Adrenal gland (tissue), 12 donors: ENCODE measurements around the gene CPPED1. TPM values are rescaled to one million over a fixed set of nuclear protein-coding genes. Genes with fewer than 3 reads are reported as not detected.

Experiments used
- DNase-seq, 7 donors: peaks; one replicate each; pipeline ENCODE4 v3.0.0-alpha.2; 2019 to 2020
- H3K27ac ChIP-seq, 5 donors: fragments of 200-600 bp; sonication (generic) in 4 of 5; 1 replicate in 3 of 5; 2 replicates in 2 of 5; pipeline versions ENCODE4 v1.5.1 to v1.8.0; 2016 to 2020; ENCODE audit warnings: mild to moderate bottlenecking in 1 of 5
- H3K27me3 ChIP-seq: fragments of 200-600 bp; 2 replicates; pipeline ENCODE4 v1.8.0; 2021
- H3K36me3 ChIP-seq, 2 donors: fragments of 200-600 bp; replicated peaks in 1 of 2; 1 replicate in 1 of 2; 2 replicates in 1 of 2; pipeline versions ENCODE4 v1.5.1 to v1.8.0; 2018 to 2022
- H3K4me1 ChIP-seq, 2 donors: fragments of 200-600 bp; replicated peaks in 1 of 2; 1 replicate in 1 of 2; 2 replicates in 1 of 2; pipeline versions ENCODE4 v1.5.1 to v1.8.0; 2018 to 2021
- H3K4me3 ChIP-seq, 4 donors: fragments of 200-600 bp; sonication (generic) in 3 of 4; one replicate each; pipeline ENCODE4 v1.5.1; 2016 to 2018
- H3K9me3 ChIP-seq, 3 donors: fragments of 200-600 bp; sonication (generic) in 1 of 3; replicated peaks in 1 of 3; 1 replicate in 2 of 3; 2 replicates in 1 of 3; pipeline versions ENCODE4 v1.5.1 to v1.8.0; 2016 to 2021
- POLR2A ChIP-seq, 2 donors: fragments of 450-650 bp; IDR thresholded peaks; one replicate each; pipeline ENCODE4 v1.6.1; 2017; ENCODE audit warnings: antibody characterized with exemption in 2 of 2, mild to moderate bottlenecking in 2 of 2, moderate library complexity in 1 of 2
- WGBS, 4 donors: extraction: QIAGEN DNeasy Blood & Tissue Kit in 2 of 4; methylation state at CpG; one replicate each; pipeline versions ENCODE4 v1.1.5 to v1.1.7; 2013 to 2017; 5-methylcytosine and 5-hydroxymethylcytosine counted together
- intact Hi-C, 2 donors: fragments of 100-400 bp; cut with DNase I; formaldehyde crosslinking; loops; one replicate each; pipeline versions ENCODE4 v1.14.1 to v1.15.0; 2022 to 2023
- polyA plus RNA-seq, 3 donors: library from polyadenylated mRNA; stranded (reverse); fragments of 200-250 nt in 2 of 3; fragments of 350-450 nt in 1 of 3; fragmentation: Illumina TruSeq in 1 of 3; extraction: RNeasy Lipid Tissue Mini Kit (QIAGEN cat#74804) in 1 of 3; gene quantifications; one replicate each; pipeline ENCODE4 v1.2.3, GENCODE V29; 2013 to 2014
- total RNA-seq, 9 donors: library from RNA; depleted of rRNA in 4 of 9; stranded (reverse); fragments of >200 nt in 4 of 9; fragments of 120-200 nt in 1 of 9; fragmentation: NEBNext Ultra II Directional in 1 of 9; extraction: Animal tissue kit (Norgen Biotek cat#: 25700) in 1 of 9; gene quantifications; one replicate each; pipeline versions ENCODE4 v1.1.0 to v1.2.4, GENCODE V29; 2013 to 2023
- TF ChIP-seq, protein P1 (sequence below), 6 experiments: fragments of 450-650 bp in 4 of 6; fragments of 200-600 bp in 2 of 6; sonication (generic) in 1 of 6; IDR thresholded peaks; 1 replicate in 5 of 6; 2 replicates in 1 of 6; pipeline versions ENCODE4 v1.5.1 to v1.8.0; 2016 to 2021; ENCODE audit warnings: antibody characterized with exemption in 6 of 6, mild to moderate bottlenecking in 2 of 6, moderate library complexity in 1 of 6
- donor health status: healthy with polysubstance abuse.
- donor health status: Bipolar disorder and iron deficiency.
- donor health status: DM: yes; HTN: yes; CAD: no.
- donor health status: DM: no; HTN: no; CAD: no.
- donor health status: DM: no; HTN: no; CAD: no.
- donor health status: DM: yes; HTN: yes; CAD: no.

The CPPED1 gene
- total and polyA plus RNA-seq, 12 donors, result 8.1 to 38.1 (median 14.2) TPM

GRCh38 chr16:12798171-12798570, 5.5 kb downstream of the CPPED1 start:
- intact Hi-C loops, result no loop called here
- DNase-seq, result no peak
- Histone ChIP-seq H3K36me3 (no peaks in the 10 kb centered on the region), H3K9me3 (no peaks in the 10 kb centered on the region), H3K4me3 (no peak overlapping the region), H3K4me1 (peaks cover 13 to 24% of the 10 kb centered on the region in 2 donors), H3K27ac (no peak overlapping the region), H3K27me3 (no peaks in the 10 kb centered on the region)
- TF ChIP-seq, protein P1, sequence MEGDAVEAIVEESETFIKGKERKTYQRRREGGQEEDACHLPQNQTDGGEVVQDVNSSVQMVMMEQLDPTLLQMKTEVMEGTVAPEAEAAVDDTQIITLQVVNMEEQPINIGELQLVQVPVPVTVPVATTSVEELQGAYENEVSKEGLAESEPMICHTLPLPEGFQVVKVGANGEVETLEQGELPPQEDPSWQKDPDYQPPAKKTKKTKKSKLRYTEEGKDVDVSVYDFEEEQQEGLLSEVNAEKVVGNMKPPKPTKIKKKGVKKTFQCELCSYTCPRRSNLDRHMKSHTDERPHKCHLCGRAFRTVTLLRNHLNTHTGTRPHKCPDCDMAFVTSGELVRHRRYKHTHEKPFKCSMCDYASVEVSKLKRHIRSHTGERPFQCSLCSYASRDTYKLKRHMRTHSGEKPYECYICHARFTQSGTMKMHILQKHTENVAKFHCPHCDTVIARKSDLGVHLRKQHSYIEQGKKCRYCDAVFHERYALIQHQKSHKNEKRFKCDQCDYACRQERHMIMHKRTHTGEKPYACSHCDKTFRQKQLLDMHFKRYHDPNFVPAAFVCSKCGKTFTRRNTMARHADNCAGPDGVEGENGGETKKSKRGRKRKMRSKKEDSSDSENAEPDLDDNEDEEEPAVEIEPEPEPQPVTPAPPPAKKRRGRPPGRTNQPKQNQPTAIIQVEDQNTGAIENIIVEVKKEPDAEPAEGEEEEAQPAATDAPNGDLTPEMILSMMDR (IDR thresholded peaks at IDR 0.05), result no peak
- no peak for TF ChIP-seq POLR2A (IDR thresholded peaks at IDR 0.05)

DNA sequence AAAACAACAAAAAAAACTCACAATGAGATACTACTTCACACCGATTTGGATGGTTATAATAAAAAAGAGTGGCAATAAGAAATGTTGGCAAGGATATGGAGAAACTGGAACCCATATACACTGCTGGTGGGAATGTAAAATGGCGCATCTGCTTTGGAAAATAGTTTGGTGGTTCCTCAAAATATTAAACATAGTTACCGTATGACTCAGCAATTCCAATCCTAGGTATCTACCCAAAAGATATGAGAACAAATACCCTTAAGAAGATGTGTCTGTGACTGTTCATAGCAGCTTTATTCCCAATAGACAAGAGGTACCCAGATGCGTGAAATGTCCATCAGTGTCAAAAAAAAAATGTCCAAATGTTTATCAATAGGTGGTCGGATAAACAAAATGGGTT, 7.2 kb downstream of the CPPED1 start:
- H3K36me3 ChIP-seq, result no peaks in the 10 kb centered on the region
- 93 to 95% (median 95%) methylated on average over 5 of the region's 5 CpGs for WGBS, 4 donors
- no peaks in the 10 kb centered on the region for H3K27me3 ChIP-seq
- H3K4me1 ChIP-seq, result peaks cover 0 to 8% of the 10 kb centered on the region in 2 donors
- H3K27ac ChIP-seq, result no peak overlapping the region
- intact Hi-C loops, result no loop called here
- TF ChIP-seq POLR2A (IDR thresholded peaks at IDR 0.05), result no peak
- TF ChIP-seq, protein P1 (IDR thresholded peaks at IDR 0.05), result no peak
- DNase-seq, result no peak
- no peak overlapping the region for H3K4me3 ChIP-seq
- H3K9me3 ChIP-seq, result no peaks in the 10 kb centered on the region

- no peaks in the 10 kb centered on the region for H3K4me1 ChIP-seq
- TF ChIP-seq POLR2A (IDR thresholded peaks at IDR 0.05), result no peak
- TF ChIP-seq, protein P1 (IDR thresholded peaks at IDR 0.05), result no peak
- 79 to 84% (median 81%) methylated on average over 10 to 12 of the region's 12 CpGs for WGBS, 4 donors
These were observed 8.9 kb downstream of the CPPED1 start for GRCh38 chr16:12794486-12795387.

DNA sequence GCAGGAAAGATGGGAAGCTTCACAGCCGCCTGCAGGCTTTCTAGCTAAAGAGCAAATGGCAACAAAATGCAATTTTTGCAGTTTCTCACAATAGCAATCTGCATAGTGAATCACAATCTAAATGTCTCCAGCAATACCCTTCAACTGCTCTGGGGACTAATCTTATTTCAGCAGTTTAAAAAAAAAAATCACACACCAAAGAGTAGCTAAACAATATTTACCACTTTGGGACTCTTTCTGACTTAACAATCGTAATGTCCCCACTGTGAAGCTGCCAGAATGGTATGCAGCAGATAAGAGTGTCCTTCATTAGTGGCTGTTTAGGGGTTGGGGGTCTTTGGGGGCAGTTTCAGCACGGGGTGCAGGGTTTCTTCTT, 9.8 kb downstream of the CPPED1 start:
- Histone ChIP-seq H3K27me3 (no peaks in the 10 kb centered on the region), H3K4me3 (no peak overlapping the region), H3K9me3 (no peaks in the 10 kb centered on the region), H3K36me3 (no peaks in the 10 kb centered on the region), H3K27ac (no peak overlapping the region), H3K4me1 (no peaks in the 10 kb centered on the region)
- DNase-seq, result no peak
- 66 to 75% (median 70%) methylated on average over 3 of the region's 3 CpGs for WGBS, 4 donors
- TF ChIP-seq, protein P1 (IDR thresholded peaks at IDR 0.05), result no peak
- intact Hi-C loops, result no loop called here

More at GRCh38 chr16:12794486-12795387, 8.9 kb downstream of the CPPED1 start:
- intact Hi-C loops, result no loop called here
- Histone ChIP-seq H3K27ac (no peak overlapping the region), H3K27me3 (no peaks in the 10 kb centered on the region), H3K9me3 (no peaks in the 10 kb centered on the region), H3K36me3 (no peaks in the 10 kb centered on the region), H3K4me3 (no peak overlapping the region)
- DNase-seq, result peak in 1 of 7 donors; percentile 3
